Measurements from ENCODE around the gene FKBP1A.

DNA sequence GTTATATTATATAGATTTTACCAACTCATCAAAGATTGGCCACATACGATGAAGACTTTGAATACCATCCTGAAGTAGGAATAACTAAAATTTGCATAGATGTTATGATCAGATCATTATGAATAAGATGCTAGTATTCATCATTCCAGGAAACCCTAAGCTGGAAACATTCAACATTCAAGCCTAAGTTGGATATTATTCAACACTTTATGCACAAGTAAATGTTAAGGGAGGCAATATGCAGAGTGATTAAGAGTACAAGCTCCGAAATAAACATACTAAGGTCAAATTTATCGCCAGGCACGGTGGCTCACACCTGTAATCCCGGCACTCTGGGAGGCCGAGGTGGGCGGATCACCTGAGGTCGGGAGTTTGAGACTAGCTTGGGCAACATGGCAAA lies 43.4 kb upstream of the FKBP1A start:
- no peak for TF ChIP-seq POLR2AphosphoS5 (IDR thresholded peaks at IDR 0.05; ENCODE audit: insufficient read depth, low read depth, low read length)
- TF ChIP-seq, protein P1, sequence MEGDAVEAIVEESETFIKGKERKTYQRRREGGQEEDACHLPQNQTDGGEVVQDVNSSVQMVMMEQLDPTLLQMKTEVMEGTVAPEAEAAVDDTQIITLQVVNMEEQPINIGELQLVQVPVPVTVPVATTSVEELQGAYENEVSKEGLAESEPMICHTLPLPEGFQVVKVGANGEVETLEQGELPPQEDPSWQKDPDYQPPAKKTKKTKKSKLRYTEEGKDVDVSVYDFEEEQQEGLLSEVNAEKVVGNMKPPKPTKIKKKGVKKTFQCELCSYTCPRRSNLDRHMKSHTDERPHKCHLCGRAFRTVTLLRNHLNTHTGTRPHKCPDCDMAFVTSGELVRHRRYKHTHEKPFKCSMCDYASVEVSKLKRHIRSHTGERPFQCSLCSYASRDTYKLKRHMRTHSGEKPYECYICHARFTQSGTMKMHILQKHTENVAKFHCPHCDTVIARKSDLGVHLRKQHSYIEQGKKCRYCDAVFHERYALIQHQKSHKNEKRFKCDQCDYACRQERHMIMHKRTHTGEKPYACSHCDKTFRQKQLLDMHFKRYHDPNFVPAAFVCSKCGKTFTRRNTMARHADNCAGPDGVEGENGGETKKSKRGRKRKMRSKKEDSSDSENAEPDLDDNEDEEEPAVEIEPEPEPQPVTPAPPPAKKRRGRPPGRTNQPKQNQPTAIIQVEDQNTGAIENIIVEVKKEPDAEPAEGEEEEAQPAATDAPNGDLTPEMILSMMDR (IDR thresholded peaks at IDR 0.05; ENCODE audit: extremely low read depth in 1 of 2, insufficient read depth in 1 of 2, low read depth in 1 of 2, low read length in 2 of 2): no peak
- no peak for TF ChIP-seq POLR2A (IDR thresholded peaks at IDR 0.05; ENCODE audit: low read depth, low read length)
- TF ChIP-seq EZH2 (IDR thresholded peaks at IDR 0.05; ENCODE audit: borderline replicate concordance, low read depth, low read length, severe bottlenecking): no peak
- no peak for TF ChIP-seq FOS (IDR thresholded peaks at IDR 0.05; ENCODE audit: borderline replicate concordance, insufficient read depth, low read length)
- TF ChIP-seq, protein P2, sequence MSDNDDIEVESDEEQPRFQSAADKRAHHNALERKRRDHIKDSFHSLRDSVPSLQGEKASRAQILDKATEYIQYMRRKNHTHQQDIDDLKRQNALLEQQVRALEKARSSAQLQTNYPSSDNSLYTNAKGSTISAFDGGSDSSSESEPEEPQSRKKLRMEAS (IDR thresholded peaks at IDR 0.05; ENCODE audit: insufficient read depth, insufficient read length): no peak

Measured in endothelial cell of umbilical vein (primary cell).